ENCODE data around the gene CAT.

The CAT gene

GRCh38 chr11:34493926-34494595 is 55.3 kb downstream of the CAT start:
- no peak for DNase-seq (ENCODE audit: low read depth in 2 of 2, low spot score in 1 of 2)

- no peak for DNase-seq (ENCODE audit: low read depth in 2 of 2, low spot score in 1 of 2)
Measured at GRCh38 chr11:34495239-34495723, 56.5 kb downstream of the CAT start.

GRCh38 chr11:34495724-34496377 is 57.1 kb downstream of the CAT start:
- DNase-seq (ENCODE audit: low read depth in 2 of 2, low spot score in 1 of 2) = no peak

GRCh38 chr11:34499719-34500500 is 61.2 kb downstream of the CAT start:
- DNase-seq (ENCODE audit: low read depth in 2 of 2, low spot score in 1 of 2) = no peak

- no peak for DNase-seq (ENCODE audit: low read depth in 2 of 2, low spot score in 1 of 2)
Measured at GRCh38 chr11:34501500-34501899, 62.8 kb downstream of the CAT start.

GRCh38 chr11:34501949-34502348 is 63.2 kb downstream of the CAT start:
- no peak for DNase-seq (ENCODE audit: low read depth in 2 of 2, low spot score in 1 of 2)

- DNase-seq (ENCODE audit: low read depth in 2 of 2, low spot score in 1 of 2) = no peak
Measured at GRCh38 chr11:34502949-34503348, 64.2 kb downstream of the CAT start.

GRCh38 chr11:34505874-34506273 is 67.1 kb downstream of the CAT start:
- DNase-seq (ENCODE audit: low read depth in 2 of 2, low spot score in 1 of 2) = no peak

GRCh38 chr11:34507156-34507555 is 68.4 kb downstream of the CAT start:
- DNase-seq (ENCODE audit: low read depth in 2 of 2, low spot score in 1 of 2) = no peak

- no peak for DNase-seq (ENCODE audit: low read depth in 2 of 2, low spot score in 1 of 2)
Measured at GRCh38 chr11:34507610-34508009, 68.9 kb downstream of the CAT start.

- no peak for DNase-seq (ENCODE audit: low read depth in 2 of 2, low spot score in 1 of 2)
Measured at GRCh38 chr11:34508524-34508923, 69.8 kb downstream of the CAT start.

- DNase-seq (ENCODE audit: low read depth in 2 of 2, low spot score in 1 of 2) = no peak
Measured at GRCh38 chr11:34509336-34509876, 70.7 kb downstream of the CAT start.

GRCh38 chr11:34510218-34510617 is 71.5 kb downstream of the CAT start:
- no peak for DNase-seq (ENCODE audit: low read depth in 2 of 2, low spot score in 1 of 2)

GRCh38 chr11:34510673-34511072 is 71.9 kb downstream of the CAT start:
- no peak for DNase-seq (ENCODE audit: low read depth in 2 of 2, low spot score in 1 of 2)

GRCh38 chr11:34512840-34513681 is 74.3 kb downstream of the CAT start:
- peak in 1 of 2 donors; percentile 6 for DNase-seq (ENCODE audit: low read depth in 2 of 2, low spot score in 1 of 2)

GRCh38 chr11:34513682-34514449 is 75.1 kb downstream of the CAT start, which contains the start of gene ELF5:
ELF5 (minus strand) TSS chr11:34513794; CDS start chr11:34505749, 8,045 bp downstream.
- no peak for DNase-seq (ENCODE audit: low read depth in 2 of 2, low spot score in 1 of 2)

- no peak for DNase-seq (ENCODE audit: low read depth in 2 of 2, low spot score in 1 of 2)
Measured at GRCh38 chr11:34514597-34514996, 75.9 kb downstream of the CAT start.

GRCh38 chr11:34516247-34517040 is 77.7 kb downstream of the CAT start:
- DNase-seq (ENCODE audit: low read depth in 2 of 2, low spot score in 1 of 2) = no peak

GRCh38 chr11:34519595-34520235 is 81.0 kb downstream of the CAT start:
- no peak for DNase-seq (ENCODE audit: low read depth in 2 of 2, low spot score in 1 of 2)
